ENCODE results near the gene HGFAC.
"Not testable (repeated sequence)": the region's sequence is repeated elsewhere in the genome, so short reads cannot be mapped to it uniquely, and the experiment has no call there.

Gene HGFAC

DNA sequence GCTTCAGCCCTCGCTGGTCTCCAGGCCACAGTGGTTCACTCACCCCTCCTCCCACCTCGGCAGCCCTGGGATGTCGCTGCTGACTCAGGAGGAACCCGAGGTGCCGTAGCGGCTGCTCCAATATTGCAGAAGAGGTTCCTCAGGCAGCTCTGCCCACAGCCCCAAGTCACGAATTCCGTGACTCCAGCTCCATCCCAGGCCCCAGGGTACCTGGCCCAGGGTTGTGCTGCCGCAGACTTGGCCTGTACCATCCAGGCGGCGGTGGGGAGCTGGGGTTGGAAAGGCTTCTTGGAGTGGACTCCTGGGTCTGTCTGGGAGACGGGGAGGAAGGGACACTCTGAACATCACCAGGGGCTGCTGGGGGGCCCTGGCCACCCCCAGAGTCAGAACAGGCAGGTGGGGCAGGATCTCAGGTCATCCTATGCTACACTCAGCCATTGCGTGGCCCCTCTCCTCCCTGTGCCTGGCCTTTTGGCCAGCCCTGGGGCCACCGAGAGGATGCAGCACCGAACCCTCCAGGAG, 728 bp upstream of the HGFAC start:
- no peak for DNase-seq

DNA sequence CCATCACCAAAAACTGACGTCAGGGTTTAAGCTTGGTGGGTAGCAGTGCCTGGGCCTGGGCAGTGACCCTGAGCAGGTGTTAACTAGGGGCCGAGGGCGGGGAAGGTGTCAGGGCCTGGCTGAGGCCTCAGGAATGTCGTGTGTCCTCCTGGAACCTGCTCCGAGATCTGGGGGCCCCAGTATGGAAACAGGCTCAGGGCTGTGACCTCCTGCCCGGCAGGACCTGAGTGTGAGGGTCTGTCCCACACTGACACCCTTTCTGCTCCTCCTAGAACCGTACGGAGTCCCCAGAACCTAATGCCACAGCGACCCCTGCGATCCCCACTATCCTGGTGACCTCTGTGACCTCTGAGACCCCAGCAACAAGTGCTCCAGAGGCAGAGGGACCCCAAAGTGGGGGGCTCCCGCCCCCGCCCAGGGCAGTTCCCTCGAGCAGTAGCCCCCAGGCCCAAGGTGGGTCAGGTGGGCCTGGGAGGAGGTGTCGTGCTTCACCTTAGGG, 741 bp downstream of the HGFAC start:
- DNase-seq, result no peak

DNA sequence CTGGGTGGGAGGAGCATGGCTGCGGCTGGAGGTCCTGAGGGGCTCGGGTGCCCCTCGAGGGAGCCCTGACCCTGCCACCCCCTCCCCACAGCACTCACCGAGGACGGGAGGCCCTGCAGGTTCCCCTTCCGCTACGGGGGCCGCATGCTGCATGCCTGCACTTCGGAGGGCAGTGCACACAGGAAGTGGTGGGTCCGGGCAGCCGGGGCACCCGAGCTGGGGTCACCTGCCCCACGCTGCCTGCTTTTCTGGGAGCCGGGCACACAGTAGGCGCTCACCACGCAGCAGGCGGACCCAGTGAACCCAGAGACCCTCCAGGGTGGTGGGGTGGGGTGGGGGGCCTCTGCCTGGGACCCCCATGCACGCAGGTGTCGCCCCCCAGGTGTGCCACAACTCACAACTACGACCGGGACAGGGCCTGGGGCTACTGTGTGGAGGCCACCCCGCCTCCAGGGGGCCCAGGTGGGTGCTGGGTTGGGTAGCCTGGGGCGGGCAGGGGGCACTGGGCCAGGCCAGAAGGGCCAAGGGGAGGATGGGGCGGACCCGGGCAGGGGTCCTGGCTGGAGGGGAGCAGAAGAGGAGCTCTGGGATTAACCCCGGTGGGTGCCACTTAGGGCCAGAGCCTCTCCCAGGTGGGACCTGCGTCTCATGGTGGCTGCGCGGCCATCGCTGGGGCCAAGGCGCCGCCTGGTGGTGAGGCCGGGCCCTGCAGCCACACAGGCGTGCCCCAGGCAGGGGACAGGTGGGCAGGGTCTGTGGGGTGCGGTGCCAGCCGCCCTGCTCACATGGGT, 1.4 kb downstream of the HGFAC start:
- DNase-seq, result peak in 8 of 56 donors; percentile 3 to 55 (median 18)

DNA sequence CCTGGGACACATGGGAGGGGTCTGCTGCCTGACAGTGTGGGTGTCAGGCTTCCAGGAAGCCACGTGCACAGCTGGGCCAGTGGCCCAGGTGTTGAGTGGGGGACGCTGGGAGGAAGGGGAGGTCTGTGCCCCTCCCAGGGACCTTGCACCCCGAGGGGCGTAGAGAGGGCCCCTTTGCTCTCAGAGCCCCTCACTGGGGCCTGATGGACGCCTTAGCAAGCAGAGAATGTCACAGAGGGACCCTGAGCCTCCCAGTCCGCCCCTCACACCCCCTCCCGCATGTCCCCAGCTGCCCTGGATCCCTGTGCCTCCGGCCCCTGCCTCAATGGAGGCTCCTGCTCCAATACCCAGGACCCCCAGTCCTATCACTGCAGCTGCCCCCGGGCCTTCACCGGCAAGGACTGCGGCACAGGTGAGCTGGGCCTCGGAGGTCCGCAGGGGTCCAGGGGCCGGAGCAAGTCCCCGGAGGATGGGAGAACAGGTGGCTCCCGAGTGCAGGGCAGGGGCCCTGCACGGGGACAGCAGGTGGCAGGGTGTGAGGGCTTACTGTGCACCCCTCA, 2.1 kb downstream of the HGFAC start:
- DNase-seq, result no peak

DNA sequence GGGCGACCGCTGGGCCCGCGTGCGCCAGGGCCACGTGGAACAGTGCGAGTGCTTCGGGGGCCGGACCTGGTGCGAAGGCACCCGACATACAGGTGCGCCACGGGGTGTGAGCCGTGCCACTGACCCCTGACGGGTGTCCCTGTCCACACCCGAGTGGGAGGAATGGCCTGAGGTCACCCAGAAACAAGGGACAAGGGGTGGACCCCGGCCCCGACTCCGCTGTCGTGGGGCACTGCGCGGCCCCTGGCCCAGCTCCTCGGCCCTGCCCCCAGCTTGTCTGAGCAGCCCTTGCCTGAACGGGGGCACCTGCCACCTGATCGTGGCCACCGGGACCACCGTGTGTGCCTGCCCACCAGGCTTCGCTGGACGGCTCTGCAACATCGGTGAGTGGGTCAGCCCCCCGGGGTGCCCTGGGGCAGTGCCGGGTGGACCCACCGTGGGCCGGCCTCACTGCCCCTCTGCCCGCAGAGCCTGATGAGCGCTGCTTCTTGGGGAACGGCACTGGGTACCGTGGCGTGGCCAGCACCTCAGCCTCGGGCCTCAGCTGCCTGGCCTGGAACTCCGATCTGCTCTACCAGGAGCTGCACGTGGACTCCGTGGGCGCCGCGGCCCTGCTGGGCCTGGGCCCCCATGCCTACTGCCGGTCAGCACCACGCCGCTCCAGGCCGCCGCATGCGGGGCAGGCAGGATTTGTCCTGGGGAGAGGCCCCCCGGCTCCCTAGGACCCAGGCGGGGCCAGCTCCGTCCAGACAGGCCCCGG, 2.8 kb downstream of the HGFAC start:
- DNase-seq, result no peak

DNA sequence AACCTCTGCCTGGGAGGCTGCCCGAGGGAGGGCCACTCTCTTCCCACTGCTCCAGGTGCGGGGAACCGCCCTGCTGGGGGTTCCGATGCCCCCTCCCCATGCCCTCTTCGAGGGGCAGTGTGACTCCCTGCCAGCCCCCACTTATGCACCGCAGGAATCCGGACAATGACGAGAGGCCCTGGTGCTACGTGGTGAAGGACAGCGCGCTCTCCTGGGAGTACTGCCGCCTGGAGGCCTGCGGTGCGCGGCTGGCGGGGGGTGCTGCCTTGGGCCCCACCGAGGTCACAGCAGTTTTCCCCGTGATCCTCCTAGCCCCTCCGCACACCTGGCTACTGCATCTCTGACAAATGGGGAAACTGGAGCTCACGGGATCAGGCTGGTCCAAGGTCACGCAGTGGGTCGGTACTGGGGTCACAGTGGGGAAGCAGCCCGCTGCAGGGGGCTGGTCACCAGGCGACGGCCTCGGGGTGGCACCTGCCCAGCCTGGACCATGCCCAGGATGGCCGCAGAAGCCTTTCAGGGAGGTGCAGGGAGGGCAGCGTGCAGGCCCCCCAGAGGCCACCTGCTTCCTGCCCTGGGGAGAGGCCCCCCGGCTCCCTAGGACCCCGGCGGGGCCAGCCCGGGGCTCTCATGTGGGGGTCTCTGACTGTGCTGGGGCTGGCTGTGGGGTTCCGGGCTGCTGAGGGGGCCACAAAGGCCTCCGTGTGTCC, 3.5 kb downstream of the HGFAC start:
- DNase-seq, result no peak

DNA sequence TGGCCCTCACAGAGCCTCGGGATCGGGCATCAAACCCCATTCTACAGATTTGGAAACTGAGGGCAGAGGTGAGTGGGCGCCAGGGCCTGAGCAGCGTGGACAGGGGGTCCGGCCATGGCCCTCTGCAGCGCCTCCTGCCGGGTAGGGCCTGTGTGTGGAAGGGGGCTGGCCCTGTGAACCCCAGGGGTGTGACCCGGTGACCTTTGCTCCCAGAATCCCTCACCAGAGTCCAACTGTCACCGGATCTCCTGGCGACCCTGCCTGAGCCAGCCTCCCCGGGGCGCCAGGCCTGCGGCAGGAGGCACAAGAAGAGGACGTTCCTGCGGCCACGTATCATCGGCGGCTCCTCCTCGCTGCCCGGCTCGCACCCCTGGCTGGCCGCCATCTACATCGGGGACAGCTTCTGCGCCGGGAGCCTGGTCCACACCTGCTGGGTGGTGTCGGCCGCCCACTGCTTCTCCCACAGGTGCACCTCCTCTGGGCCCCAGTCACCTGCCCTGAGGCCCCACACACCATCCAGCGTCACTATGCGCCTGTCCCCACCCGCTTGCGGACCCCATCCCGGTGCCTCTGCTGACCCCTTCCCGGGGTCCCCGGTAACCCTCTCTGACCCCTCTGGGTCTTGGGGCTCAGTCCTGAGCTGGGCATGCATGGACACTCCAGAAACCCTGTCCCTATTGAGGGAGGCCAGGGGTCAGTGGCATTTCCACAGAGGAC, 4.2 kb downstream of the HGFAC start:
- DNase-seq, result no peak

DNA sequence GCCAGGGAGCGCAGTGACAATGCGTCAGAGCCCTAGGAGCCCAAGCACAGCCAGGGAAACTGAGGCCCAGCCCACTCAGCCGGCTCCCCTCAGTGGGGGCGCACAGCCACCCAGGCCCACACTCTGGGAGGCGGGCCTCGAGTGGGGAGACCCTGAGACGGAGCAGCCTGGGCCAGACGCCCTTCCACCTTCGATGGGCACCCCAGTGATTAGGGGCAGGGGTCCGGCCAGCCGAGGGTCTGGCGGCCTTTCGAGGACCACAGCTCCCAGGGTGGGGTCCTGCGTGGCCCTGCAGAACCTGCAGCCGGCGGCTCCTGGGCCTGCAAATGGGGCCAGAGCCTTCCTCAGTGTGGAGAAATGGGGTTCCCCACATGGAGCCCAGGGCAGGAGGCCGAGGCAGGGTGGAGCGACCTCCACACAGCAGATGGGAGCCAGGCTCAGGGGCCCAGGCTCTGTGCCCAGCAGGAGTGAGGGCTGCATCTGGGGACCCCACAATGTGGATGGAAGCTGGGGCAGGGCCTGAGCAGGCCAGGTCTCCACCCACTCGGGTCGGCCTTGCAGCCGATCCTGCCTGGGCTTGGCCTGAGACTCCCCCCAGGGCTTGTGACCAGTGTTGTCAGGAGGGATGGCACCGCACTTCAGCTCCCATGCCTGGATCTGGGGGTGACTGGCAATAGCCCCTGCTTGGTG, 5.0 kb downstream of the HGFAC start:
- DNase-seq, result no peak

DNA sequence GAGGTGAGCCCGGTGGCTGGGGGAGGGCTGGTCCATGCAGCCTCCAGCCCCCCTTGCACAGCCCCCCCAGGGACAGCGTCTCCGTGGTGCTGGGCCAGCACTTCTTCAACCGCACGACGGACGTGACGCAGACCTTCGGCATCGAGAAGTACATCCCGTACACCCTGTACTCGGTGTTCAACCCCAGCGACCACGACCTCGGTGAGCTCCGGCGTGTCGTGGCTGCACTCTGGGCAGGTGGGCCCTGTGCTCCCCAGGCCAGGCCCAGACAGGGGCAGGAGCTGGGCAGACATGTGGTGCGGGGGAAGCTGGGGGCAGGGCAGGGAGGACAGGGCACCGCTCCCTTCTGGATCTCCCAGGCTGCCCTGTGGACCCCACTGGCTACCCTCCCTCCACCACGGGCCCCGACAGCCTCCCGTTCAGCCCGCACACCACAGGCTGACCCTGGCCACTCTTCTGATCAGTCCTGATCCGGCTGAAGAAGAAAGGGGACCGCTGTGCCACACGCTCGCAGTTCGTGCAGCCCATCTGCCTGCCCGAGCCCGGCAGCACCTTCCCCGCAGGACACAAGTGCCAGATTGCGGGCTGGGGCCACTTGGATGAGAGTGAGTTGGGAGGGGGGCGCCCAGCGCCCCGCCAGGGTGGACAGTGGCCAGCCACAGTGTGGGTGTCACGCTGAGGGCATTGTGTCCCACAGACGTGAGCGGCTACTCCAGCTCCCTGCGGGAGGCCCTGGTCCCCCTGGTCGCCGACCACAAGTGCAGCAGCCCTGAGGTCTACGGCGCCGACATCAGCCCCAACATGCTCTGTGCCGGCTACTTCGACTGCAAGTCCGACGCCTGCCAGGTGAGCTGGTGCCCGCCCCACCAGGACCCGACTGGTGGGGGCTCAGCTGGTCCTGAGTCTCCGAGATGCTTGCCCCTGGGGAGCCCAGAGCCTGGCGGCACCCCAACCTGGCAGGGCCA, 5.9 kb downstream of the HGFAC start:
- no peak for DNase-seq

DNA sequence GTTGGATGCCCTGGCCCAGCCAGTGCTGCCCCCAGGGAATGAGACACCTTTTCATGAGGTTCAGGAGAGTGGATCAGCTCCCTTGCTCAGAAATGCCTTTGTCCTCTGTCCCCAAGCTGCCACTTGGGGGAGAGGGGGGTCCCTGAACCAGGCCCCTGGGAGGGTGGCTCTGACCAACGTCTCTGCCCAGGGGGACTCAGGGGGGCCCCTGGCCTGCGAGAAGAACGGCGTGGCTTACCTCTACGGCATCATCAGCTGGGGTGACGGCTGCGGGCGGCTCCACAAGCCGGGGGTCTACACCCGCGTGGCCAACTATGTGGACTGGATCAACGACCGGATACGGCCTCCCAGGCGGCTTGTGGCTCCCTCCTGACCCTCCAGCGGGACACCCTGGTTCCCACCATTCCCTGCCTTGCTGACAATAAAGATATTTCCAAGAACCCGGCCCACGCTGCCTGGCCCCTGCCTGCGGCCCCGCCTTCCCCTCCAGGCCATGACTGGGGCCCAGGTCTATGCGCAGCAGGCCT, 7.3 kb downstream of the HGFAC start:
- no peak for DNase-seq

DNA sequence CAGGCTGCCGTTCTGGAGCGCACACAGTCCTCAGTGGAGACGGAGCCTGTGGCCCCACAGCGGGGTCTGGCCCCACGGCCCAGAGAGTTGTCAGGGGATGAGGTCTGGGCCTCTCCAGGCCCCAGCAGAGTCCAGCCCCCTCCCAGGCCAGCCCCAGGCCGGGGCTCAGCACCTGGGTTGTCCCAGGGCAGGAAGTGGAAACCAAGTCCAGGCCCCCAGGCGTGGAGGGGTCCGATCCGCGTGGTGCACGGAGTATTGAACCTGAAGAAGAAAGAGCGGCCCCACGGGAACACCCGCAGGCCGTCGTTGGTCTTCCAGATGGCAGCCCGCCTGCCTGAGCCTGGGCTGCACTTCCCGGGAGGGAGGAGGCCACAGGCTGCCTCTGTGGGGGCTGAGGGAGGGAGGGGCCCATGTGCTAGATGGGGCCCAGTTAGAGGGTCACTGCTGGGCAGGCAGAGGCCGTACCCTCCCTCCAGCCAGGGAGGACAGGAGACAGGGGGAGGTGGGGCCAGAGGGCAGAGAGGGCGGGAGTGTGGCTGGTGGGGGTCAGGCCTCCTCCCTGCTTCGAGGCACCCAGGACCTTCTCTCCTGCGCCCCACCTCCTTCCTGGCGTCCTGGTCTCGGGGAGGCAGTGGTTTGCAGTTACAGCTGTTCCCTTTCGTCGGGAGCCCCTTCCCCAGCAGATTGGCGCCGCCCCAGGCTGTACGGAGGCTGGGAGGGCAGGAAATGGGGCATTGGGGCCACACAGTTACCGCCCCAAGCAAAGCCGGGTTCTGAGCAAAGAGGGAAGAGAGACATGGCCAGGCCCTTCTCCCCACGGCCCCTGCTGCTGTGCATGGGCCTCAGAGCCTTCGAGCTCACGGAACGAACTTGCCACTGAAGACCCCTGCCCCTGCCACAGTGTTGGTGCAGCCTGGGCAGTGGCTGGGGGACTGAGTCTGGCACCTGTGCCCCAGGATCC, 8.1 kb downstream of the HGFAC start:
- no peak for DNase-seq

DNA sequence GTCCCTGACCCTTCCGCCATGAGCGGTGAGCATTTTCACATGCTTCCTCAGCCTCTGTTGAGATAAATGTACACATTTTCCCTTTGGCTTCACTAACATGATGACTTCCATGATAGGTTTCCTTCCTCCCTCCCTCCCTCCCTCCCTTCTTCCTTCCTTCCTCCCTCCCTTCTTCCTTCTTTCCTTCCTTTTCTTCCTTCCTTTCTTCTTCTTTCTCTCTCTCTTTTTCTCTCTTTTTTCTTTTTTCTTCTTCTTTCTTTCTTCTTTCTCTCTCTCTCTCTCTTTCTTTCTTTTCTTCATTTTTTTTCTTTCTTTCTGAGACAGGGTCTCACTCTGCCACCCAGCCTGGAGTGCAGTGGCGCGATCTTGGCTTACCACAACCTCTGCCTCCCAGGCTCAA, 8.9 kb downstream of the HGFAC start:
- no peak for DNase-seq

DNA sequence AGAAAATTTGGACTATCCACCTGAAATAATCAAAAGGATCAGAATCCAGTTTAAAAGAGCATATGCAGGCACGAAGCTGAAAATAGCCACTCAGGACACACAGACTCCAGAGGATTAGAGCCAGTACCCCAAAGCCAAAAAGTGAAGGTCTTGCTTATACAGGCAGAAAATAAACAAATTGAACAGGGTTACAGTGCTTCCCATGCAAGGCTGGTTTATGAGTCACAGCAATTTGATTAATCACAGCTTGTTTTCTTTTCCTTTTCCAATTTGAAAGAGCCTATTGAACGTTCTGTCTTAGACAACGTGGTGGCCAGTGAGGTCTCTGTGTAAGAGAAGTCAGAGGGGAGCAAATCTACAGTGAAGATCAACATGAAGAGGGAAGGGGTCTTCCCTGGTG, 10.2 kb downstream of the HGFAC start:
- no peak for DNase-seq

DNA sequence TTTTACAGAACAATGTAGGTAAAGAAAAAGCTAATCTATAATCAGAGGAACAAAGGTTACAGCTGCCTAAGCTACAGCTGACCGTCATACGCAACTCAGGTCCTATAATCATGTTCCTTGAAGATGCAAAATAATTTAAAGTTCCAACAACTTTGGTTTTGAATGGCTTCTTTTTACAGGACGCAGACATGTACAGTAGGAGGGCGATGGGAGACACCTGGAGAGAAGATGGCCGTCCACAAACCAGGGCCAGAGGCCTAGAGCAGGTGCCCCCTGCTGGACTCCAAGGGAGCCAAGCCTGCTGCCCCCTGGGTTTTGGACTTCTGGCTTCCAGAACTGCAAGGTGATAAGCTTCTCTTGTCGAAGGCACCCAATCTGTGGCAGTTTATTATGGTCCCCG, 10.6 kb downstream of the HGFAC start:
- DNase-seq, result no peak

DNA sequence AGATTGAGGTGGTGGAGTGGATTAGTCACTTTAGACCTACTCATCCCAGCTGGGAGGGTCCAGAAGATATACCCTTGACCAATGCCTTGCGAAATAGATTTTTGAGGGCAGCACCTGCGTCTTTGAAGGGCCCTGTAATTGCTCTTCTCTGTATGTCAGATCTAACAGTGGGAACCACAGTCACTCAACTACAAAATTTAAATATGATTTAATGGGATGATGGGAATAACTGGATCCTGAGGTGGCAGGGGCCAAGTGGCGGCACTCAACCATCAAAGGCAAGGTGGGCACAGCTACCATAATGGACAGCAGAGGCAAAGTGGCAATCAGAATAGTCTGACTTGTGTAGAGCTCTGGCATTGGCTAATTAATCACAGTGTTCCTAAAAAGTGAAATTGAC, 13.8 kb downstream of the HGFAC start:
- not testable (repeated sequence) for DNase-seq

DNA sequence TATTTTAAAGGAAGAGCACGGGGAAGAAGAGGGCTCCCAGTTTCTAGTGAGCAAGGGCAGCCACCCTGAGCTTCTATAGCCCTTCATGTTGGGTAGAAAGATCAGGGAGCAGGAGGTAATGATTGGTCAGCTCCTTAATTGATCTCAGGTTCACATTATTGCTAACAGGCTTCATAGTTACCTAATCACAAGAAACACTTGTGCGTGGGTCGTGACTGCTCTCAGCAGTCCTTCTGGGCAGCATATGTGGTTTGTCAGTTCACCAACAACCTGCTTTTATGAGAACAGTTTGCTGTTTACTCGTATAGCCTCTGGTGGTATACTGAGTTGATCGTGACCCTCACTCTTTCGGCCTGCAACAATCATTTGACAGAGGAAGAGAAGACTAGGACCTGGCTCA, 16.6 kb downstream of the HGFAC start:
- DNase-seq, result no peak

DNA sequence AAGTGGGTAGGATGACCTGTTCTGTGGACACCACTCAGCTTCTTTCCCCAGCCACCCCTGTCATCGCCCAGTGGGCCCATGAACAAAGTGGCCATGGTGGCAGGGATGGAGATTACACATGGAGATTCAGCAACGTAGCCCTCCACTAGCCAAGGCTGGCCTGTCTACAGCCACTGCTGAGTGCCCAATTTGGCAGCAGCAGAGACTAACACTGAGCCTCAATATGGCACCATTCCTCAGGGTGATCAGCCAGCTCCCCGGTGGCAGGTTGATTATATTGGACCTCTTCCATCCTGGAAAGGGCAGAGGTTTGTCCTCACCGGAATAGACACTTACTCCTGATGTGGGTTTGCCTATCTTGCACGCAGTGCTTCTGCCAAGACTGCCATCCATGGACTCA, 17.4 kb downstream of the HGFAC start:
- DNase-seq, result not testable (repeated sequence)

DNA sequence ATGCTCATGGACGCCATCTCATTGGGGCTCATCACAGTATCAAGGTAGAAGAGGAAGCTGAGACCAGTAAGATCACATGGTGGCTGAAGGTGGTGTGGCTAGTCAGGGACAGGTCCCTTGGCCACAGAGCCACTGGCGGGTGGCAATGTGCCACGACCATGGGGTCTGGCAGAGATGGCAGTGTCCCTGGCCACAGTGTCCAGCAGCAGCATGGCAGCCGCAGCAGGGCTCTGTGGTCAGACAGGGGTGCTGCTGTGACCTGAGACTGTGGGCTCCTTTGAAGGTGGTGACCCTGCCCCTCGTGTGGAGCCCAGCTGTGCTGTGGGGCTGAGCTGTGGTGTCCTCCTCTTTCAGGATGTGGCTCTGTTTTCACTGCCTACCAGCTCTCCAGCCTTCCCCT, 19.2 kb downstream of the HGFAC start:
- DNase-seq, result no peak

Data from amygdala (tissue), 56 donors.